Raji (cell line): ENCODE results near the gene HOXD1.

Experiments
- POLR2A ChIP-seq: IDR thresholded peaks from 2 replicates; pipeline ENCODE4 v1.6.1; 2011; ENCODE audit warnings: low read depth, low read length, control low read depth; ENCODE audit not compliant: insufficient read depth

Gene HOXD1

GRCh38 chr2:176187899-176188773 is at the start of gene HOXD1:
Gene HOXD1, plus strand, starts transcription at chr2:176188668. Its CDS starts 134 bp downstream, at chr2:176188802.
- no peak for TF ChIP-seq POLR2A

- no peak for TF ChIP-seq POLR2A
Measured at GRCh38 chr2:176138923-176139660, 49.4 kb upstream of the HOXD1 start.

GRCh38 chr2:176139661-176140512 is 48.6 kb upstream of the HOXD1 start:
- TF ChIP-seq POLR2A, result no peak

GRCh38 chr2:176140513-176141317 is 47.8 kb upstream of the HOXD1 start:
- TF ChIP-seq POLR2A, result no peak

GRCh38 chr2:176142281-176142680 is 46.2 kb upstream of the HOXD1 start:
- TF ChIP-seq POLR2A, result no peak

- TF ChIP-seq POLR2A, result no peak
Measured at GRCh38 chr2:176145085-176145969, 43.1 kb upstream of the HOXD1 start.

- TF ChIP-seq POLR2A, result no peak
Measured at GRCh38 chr2:176146101-176146500, 42.4 kb upstream of the HOXD1 start.

- TF ChIP-seq POLR2A, result no peak
Measured at GRCh38 chr2:176146645-176147044, 41.8 kb upstream of the HOXD1 start.

- TF ChIP-seq POLR2A, result no peak
Measured at GRCh38 chr2:176147210-176147799, 41.2 kb upstream of the HOXD1 start.

- no peak for TF ChIP-seq POLR2A
Measured at GRCh38 chr2:176147800-176148496, 40.5 kb upstream of the HOXD1 start.

- no peak for TF ChIP-seq POLR2A
Measured at GRCh38 chr2:176148751-176149421, 39.6 kb upstream of the HOXD1 start.

- no peak for TF ChIP-seq POLR2A
Measured at GRCh38 chr2:176149481-176149938, 39.0 kb upstream of the HOXD1 start.
